Measurements from ENCODE around the gene COL8A1.

The COL8A1 gene

DNA sequence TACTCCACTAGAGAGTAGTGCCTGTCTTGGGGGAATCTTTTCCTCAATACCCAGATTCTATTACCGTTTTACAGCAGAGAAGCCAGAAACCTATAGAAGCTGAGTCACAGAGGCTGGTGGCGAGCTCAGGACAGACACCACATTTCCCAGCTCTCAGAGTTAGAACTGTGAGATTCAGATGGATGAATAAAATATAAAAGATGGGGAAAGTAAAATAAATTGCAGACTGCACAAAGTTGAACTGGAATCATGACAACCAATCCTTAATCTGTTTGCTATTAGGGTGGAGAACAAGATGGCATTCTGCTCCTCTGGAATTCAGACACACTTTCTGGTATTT is 138.8 kb downstream of the COL8A1 start:
- DNase-seq (ENCODE audit: low read depth) = no peak
- TF ChIP-seq, protein P1, sequence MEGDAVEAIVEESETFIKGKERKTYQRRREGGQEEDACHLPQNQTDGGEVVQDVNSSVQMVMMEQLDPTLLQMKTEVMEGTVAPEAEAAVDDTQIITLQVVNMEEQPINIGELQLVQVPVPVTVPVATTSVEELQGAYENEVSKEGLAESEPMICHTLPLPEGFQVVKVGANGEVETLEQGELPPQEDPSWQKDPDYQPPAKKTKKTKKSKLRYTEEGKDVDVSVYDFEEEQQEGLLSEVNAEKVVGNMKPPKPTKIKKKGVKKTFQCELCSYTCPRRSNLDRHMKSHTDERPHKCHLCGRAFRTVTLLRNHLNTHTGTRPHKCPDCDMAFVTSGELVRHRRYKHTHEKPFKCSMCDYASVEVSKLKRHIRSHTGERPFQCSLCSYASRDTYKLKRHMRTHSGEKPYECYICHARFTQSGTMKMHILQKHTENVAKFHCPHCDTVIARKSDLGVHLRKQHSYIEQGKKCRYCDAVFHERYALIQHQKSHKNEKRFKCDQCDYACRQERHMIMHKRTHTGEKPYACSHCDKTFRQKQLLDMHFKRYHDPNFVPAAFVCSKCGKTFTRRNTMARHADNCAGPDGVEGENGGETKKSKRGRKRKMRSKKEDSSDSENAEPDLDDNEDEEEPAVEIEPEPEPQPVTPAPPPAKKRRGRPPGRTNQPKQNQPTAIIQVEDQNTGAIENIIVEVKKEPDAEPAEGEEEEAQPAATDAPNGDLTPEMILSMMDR (conservative IDR thresholded peaks at IDR 0.05; ENCODE audit: control insufficient read depth, insufficient read depth, low read depth, low read length) = no peak
- H3K4me3 ChIP-seq (ENCODE audit: control insufficient read depth, low read depth, low read length) = no peak overlapping the region

DNA sequence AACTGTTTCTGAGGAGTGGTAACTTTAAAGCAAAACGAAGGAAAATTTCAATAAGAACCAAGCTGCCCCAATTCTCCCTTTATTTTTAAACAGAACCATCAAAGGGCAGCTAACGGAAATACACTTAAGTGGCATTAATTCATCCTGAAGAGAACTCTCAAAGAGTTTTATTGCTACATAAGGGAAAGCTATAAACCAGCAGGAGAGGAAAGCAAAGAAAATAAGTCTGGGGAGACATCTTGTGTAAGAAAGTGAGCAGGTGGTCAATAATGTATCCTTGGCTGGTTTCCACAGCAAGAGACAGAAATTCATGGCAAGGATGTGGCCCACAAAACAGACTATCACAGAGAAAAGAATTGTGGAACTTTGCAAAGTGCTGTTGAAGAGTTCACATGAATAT is 139.3 kb downstream of the COL8A1 start:
- H3K4me3 ChIP-seq (ENCODE audit: control insufficient read depth, low read depth, low read length) = no peak overlapping the region
- TF ChIP-seq, protein P1 (conservative IDR thresholded peaks at IDR 0.05; ENCODE audit: control insufficient read depth, insufficient read depth, low read depth, low read length) = no peak
- DNase-seq (ENCODE audit: low read depth) = no peak

DNA sequence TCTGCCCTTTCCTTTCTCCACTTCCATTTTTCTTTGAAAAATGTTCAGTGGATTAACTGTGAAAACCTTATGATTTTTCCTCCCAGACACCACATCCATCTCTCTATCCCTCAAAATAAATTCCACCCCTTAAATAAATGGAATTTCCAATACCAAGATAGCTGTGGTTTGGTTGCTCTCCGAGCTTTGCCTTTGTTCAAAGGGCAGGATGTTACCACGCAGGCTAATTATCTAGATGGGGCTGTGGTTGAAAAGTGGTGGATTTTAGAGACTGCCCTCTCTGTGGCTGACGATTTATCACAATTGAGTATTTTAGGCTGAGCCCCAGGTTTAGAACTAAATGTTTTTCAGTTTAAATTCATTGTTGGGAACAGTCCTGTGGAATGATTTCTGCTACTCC is 142.4 kb downstream of the COL8A1 start:
- TF ChIP-seq, protein P1 (conservative IDR thresholded peaks at IDR 0.05; ENCODE audit: control insufficient read depth, insufficient read depth, low read depth, low read length) = no peak
- no peak overlapping the region for H3K4me3 ChIP-seq (ENCODE audit: control insufficient read depth, low read depth, low read length)
- no peak for DNase-seq (ENCODE audit: low read depth)

DNA sequence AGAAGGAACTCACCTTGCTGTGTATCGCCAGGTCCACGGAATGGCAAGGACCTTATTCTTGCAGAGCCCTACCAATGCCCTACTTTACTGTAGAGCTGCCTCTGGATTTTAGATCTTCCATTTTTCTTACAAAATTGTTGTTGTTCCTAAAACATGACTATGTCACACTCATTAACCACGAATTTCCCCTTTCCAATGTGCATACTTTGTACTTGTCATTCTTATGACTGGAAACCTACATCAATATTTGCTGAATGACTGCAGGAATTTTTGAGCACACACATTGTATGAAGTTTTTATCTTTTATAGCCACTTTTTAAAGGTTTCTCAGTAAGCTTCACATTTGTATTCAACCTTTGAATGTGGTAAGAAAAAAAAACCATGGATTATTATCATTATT is 143.4 kb downstream of the COL8A1 start:
- H3K4me3 ChIP-seq (ENCODE audit: control insufficient read depth, low read depth, low read length) = no peak overlapping the region
- DNase-seq (ENCODE audit: low read depth) = peak; percentile 56
- TF ChIP-seq, protein P1 (conservative IDR thresholded peaks at IDR 0.05; ENCODE audit: control insufficient read depth, insufficient read depth, low read depth, low read length) = no peak

DNA sequence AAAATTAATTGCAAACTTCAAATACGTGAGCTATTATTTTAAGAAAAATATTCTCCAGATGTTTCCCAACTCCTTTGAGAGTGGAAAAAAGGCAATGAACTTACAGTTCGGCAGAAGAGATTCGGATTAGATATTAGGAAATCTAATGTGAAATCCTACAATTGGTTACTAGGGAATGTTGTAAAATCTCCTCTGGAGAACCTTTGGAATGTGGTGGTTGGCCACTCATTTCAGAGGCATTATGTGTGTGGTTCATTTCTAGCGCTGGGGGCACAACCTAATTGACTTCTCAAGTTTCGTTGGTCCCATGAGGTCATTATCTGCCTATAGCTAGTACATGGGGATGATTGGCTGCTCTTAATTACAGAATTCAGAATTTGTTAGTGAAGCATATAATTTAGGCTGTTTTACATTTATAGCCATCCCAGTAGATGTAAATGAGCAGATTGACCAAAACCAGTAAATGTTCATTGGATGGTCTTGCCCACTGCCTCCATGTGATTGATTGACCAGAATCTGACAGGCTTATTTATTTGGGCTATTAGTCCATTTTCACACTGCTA is 144.7 kb downstream of the COL8A1 start:
- DNase-seq (ENCODE audit: low read depth) = peak; percentile 96
- H3K4me3 ChIP-seq (ENCODE audit: control insufficient read depth, low read depth, low read length) = no peak overlapping the region
- TF ChIP-seq, protein P1 (conservative IDR thresholded peaks at IDR 0.05; ENCODE audit: control insufficient read depth, insufficient read depth, low read depth, low read length) = no peak

DNA sequence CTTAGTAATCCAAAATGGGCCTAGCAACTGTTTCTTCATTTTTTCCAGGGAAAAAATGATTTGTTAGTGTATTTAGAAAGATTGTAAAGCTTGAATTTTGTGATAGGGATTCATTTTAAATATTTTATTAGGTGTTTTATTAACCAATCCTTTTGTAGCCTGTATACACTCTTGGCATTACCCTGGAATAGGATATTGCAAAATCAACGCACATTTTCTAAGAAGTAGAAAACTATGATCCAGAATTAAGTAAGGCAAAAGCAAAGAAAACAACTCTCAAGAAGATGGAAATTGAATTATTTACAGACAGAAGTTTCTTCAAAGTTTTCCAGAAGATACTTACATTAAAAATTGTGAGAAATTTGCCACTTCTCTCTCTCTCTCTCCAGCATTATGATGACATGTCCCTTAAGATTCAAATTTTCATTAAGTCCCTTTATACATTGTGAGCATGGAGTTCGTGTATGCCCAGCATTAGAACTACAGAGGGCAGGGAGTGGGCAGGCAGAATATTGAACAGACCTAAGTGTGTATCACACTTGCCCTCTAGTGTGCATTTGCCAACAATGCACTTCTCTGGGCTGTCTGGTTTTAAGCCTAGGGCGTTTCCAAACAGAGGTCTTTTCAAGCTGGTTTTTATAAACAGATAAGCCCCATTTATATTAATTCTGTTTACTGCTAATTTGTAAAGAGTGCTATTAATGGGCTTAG is 150.8 kb downstream of the COL8A1 start:
- H3K4me3 ChIP-seq (ENCODE audit: control insufficient read depth, low read depth, low read length) = no peak overlapping the region
- peak; percentile 78 for DNase-seq (ENCODE audit: low read depth)
- TF ChIP-seq, protein P1 (conservative IDR thresholded peaks at IDR 0.05; ENCODE audit: control insufficient read depth, insufficient read depth, low read depth, low read length) = peak; percentile 94

Measured in fibroblast of mammary gland (primary cell).